RWPE1 (cell line): ENCODE measurements around the gene FGF12.

ENCODE experiments used
- CTCF ChIA-PET: fragments of 350-600 bp; sonication (Branson Sonifier 250); formaldehyde crosslinking; extraction: SDS; loops from one replicate; lab custom pipeline; 2021; lab: Yijun Ruan, JAX
- POLR2A ChIA-PET: fragments of 400-600 bp; formaldehyde crosslinking; extraction: SDS; loops from one replicate; lab custom pipeline; 2020; ENCODE audit warnings: antibody characterized with exemption; ENCODE audit not compliant: low non-redundant PET; lab: Yijun Ruan, JAX
- DNase-seq: peaks from one replicate; pipeline ENCODE4 v3.0.0; 2012; ENCODE audit warnings: low spot score
- H3K27ac ChIP-seq: fragments of 450-650 bp; 2 replicates; pipeline ENCODE4 v1.5.1; 2017
- CTCF ChIP-seq: fragments of 450-650 bp; conservative IDR thresholded peaks from 2 replicates; pipeline ENCODE4 v1.5.1; 2017; ENCODE audit warnings: low read depth, mild to moderate bottlenecking

The FGF12 gene

GRCh38 chr3:192399767-192400166, 327.6 kb downstream of the FGF12 start:
- CTCF ChIA-PET: interaction anchor here (0.6 kb wide), 1 partner anchor 22 kb away, joined by 3 read pairs; no protein-coding TSS in a partner anchor
- POLR2A ChIA-PET: no interaction called here
- no peak overlapping the region for H3K27ac ChIP-seq
- TF ChIP-seq CTCF: no peak
- no peak for DNase-seq

- H3K27ac ChIP-seq: no peak overlapping the region
- no peak for TF ChIP-seq CTCF
- DNase-seq: no peak
- ChIA-PET POLR2A (no interaction called here), CTCF (interaction anchor here (1.4 kb wide), 1 partner anchor 13 kb away, joined by 6 read pairs; no protein-coding TSS in a partner anchor)
Measured at GRCh38 chr3:192397012-192397411, 330.3 kb downstream of the FGF12 start.

- no peak for TF ChIP-seq CTCF
- no peak overlapping the region for H3K27ac ChIP-seq
- ChIA-PET POLR2A (no interaction called here), CTCF (no interaction called here)
- no peak for DNase-seq
Measured at GRCh38 chr3:192395506-192395905, 331.8 kb downstream of the FGF12 start.

GRCh38 chr3:192392986-192393385, 334.4 kb downstream of the FGF12 start:
- ChIA-PET CTCF (no interaction called here), POLR2A (no interaction called here)
- TF ChIP-seq CTCF: no peak
- no peak overlapping the region for H3K27ac ChIP-seq
- no peak for DNase-seq

GRCh38 chr3:192382861-192383260, 344.5 kb downstream of the FGF12 start:
- H3K27ac ChIP-seq: no peak overlapping the region
- ChIA-PET CTCF (interaction anchor here (0.7 to 0.8 kb wide), 3 partner anchors 14 to 1536 kb away, joined by 3 to 5 read pairs (median 3); no protein-coding TSS in a partner anchor), POLR2A (no interaction called here)
- DNase-seq: no peak
- TF ChIP-seq CTCF: no peak

GRCh38 chr3:192373586-192373985, 353.8 kb downstream of the FGF12 start:
- no peak overlapping the region for H3K27ac ChIP-seq
- no peak for DNase-seq
- CTCF ChIA-PET: interaction anchor here (0.7 kb wide), 1 partner anchor 60 kb away, joined by 4 read pairs; no protein-coding TSS in a partner anchor

More at GRCh38 chr3:192373586-192373985, 353.8 kb downstream of the FGF12 start:
- no peak for TF ChIP-seq CTCF
- POLR2A ChIA-PET: no interaction called here
